Type B pancreatic cell (in vitro differentiated cells): ENCODE measurements around the gene CD209. TPM values are rescaled to one million over a fixed set of nuclear protein-coding genes. Genes with fewer than 3 reads are reported as not detected.

Experiments
- DNase-seq: peaks from one replicate; pipeline ENCODE4 v3.0.0; 2021; ENCODE audit warnings: mixed read lengths; ENCODE audit not compliant: unreplicated experiment; ENCODE audit errors: extremely low spot score
- H3K27ac Mint-ChIP-seq: 2 replicates; pipeline ENCODE4 v1.8.0; 2021; ENCODE audit warnings: mild to moderate bottlenecking, mixed read lengths
- H3K27me3 Mint-ChIP-seq: 2 replicates; pipeline ENCODE4 v1.8.0; 2021; ENCODE audit warnings: mixed read lengths
- H3K36me3 Mint-ChIP-seq: 2 replicates; pipeline ENCODE4 v1.8.0; 2021; ENCODE audit warnings: mixed read lengths
- H3K4me1 Mint-ChIP-seq: one replicate; pipeline ENCODE4 v1.8.0; 2021; ENCODE audit warnings: mixed read lengths; ENCODE audit not compliant: unreplicated experiment
- H3K4me3 Mint-ChIP-seq: 2 replicates; pipeline ENCODE4 v1.8.0; 2021; ENCODE audit warnings: mild to moderate bottlenecking, mixed read lengths
- H3K9me3 Mint-ChIP-seq: 2 replicates; pipeline ENCODE4 v1.8.0; 2021; ENCODE audit warnings: mixed read lengths
- CTCF ChIP-seq: fragments of 200-600 bp; sonication (generic); conservative IDR thresholded peaks from 2 replicates; pipeline ENCODE4 v1.5.0; 2021; ENCODE audit warnings: antibody characterized with exemption, mild to moderate bottlenecking
- total RNA-seq: library from RNA; stranded (reverse); gene quantifications from 2 replicates; pipeline ENCODE4 v1.2.1, GENCODE V29; 2021; ENCODE audit warnings: low replicate concordance

CD209 gene
- total RNA-seq, 1 donor from 2014 or later: not detected

- no peak overlapping the region for H3K27ac Mint-ChIP-seq
- H3K36me3 Mint-ChIP-seq: no peaks in the 10 kb centered on the region
- H3K27me3 Mint-ChIP-seq: peaks cover 47% of the 10 kb centered on the region
- no peaks in the 10 kb centered on the region for H3K9me3 Mint-ChIP-seq
- no peaks in the 10 kb centered on the region for H3K4me1 Mint-ChIP-seq
- no peak overlapping the region for H3K4me3 Mint-ChIP-seq
- DNase-seq: no peak
- TF ChIP-seq CTCF: no peak
Measured at GRCh38 chr19:7740682-7741054, 6.7 kb downstream of the CD209 start.

GRCh38 chr19:7739801-7740681 lies 7.3 kb downstream of the CD209 start:
- peaks cover 53% of the 10 kb centered on the region for H3K27me3 Mint-ChIP-seq
- H3K9me3 Mint-ChIP-seq: no peaks in the 10 kb centered on the region
- H3K36me3 Mint-ChIP-seq: no peaks in the 10 kb centered on the region
- TF ChIP-seq CTCF: no peak
- H3K27ac Mint-ChIP-seq: no peak overlapping the region
- no peak for DNase-seq
- H3K4me1 Mint-ChIP-seq: no peaks in the 10 kb centered on the region
- H3K4me3 Mint-ChIP-seq: no peak overlapping the region

- H3K9me3 Mint-ChIP-seq: no peaks in the 10 kb centered on the region
- H3K36me3 Mint-ChIP-seq: no peaks in the 10 kb centered on the region
- no peak overlapping the region for H3K27ac Mint-ChIP-seq
- no peak overlapping the region for H3K4me3 Mint-ChIP-seq
- H3K27me3 Mint-ChIP-seq: peaks cover 57% of the 10 kb centered on the region
- no peaks in the 10 kb centered on the region for H3K4me1 Mint-ChIP-seq
- no peak for DNase-seq
- no peak for TF ChIP-seq CTCF
Measured at GRCh38 chr19:7739211-7739755, 8.1 kb downstream of the CD209 start.

- no peak for DNase-seq
- TF ChIP-seq CTCF: no peak
- no peak overlapping the region for H3K4me3 Mint-ChIP-seq
- no peaks in the 10 kb centered on the region for H3K4me1 Mint-ChIP-seq
- H3K27ac Mint-ChIP-seq: no peak overlapping the region
- H3K36me3 Mint-ChIP-seq: no peaks in the 10 kb centered on the region
- H3K27me3 Mint-ChIP-seq: peaks cover 58% of the 10 kb centered on the region
- H3K9me3 Mint-ChIP-seq: no peaks in the 10 kb centered on the region
Measured at GRCh38 chr19:7738023-7738422, 9.3 kb downstream of the CD209 start.

GRCh38 chr19:7737215-7737614 lies 10.1 kb downstream of the CD209 start:
- Mint-ChIP-seq H3K4me3 (no peak overlapping the region), H3K9me3 (no peaks in the 10 kb centered on the region), H3K27me3 (peaks cover 62% of the 10 kb centered on the region), H3K27ac (no peak overlapping the region), H3K4me1 (no peaks in the 10 kb centered on the region), H3K36me3 (no peaks in the 10 kb centered on the region)
- DNase-seq: no peak
- no peak for TF ChIP-seq CTCF
